Activated CD8-positive, alpha-beta memory T cell treated with anti-CD3 and anti-CD28 coated beads, Interleukin-2, amount 10 ng/mL, durations not matched to agents 7 days and 5 days (primary cell): ENCODE measurements around the gene KIF26B. TPM values are rescaled to one million over a fixed set of nuclear protein-coding genes. Genes with fewer than 3 reads are reported as not detected.
A peak's percentile ranks its signal among the peaks of the same experiment; 100 is the strongest.

Experiments used
- ATAC-seq: fragments of 150-1000 bp; cut with Tn5 transposase; one replicate; pipeline ENCODE4 v1.10.0; 2021; ENCODE audit warnings: moderate library complexity
- CTCF ChIA-PET: fragments of 350-600 bp; sonication (Branson Sonifier 250); formaldehyde crosslinking; loops from one replicate; lab custom pipeline; 2021; ENCODE audit warnings: antibody characterized with exemption; lab: Charles Lee
- DNase-seq: peaks from one replicate; pipeline ENCODE4 v3.0.0-alpha.2; 2020
- H3K27ac Mint-ChIP-seq: one replicate; pipeline ENCODE4 v1.8.0; 2021; ENCODE audit warnings: mild to moderate bottlenecking, mixed read lengths
- H3K27me3 Mint-ChIP-seq: one replicate; pipeline ENCODE4 v1.8.0; 2021; ENCODE audit warnings: mixed read lengths
- H3K36me3 Mint-ChIP-seq: one replicate; pipeline ENCODE4 v1.8.0; 2021; ENCODE audit warnings: mild to moderate bottlenecking, mixed read lengths
- H3K4me1 Mint-ChIP-seq: one replicate; pipeline ENCODE4 v1.8.0; 2021; ENCODE audit warnings: mixed read lengths
- H3K4me3 Mint-ChIP-seq: one replicate; pipeline ENCODE4 v1.8.0; 2021; ENCODE audit warnings: mild to moderate bottlenecking, moderate library complexity, mixed read lengths
- H3K9me3 Mint-ChIP-seq: one replicate; pipeline ENCODE4 v1.8.0; 2022; ENCODE audit warnings: low read depth, mixed read lengths
- total RNA-seq, 2 experiments: library from RNA; stranded (reverse); gene quantifications; one replicate each; pipeline ENCODE4 v1.2.3, GENCODE V29; 2021

Gene KIF26B
- under 1 TPM in 1 of 2 experiments, not detected in 1; 0.28 TPM for total RNA-seq

- Mint-ChIP-seq H3K9me3 (no peaks in the 10 kb centered on the region), H3K4me3 (peak within 1 kb of the TSS; percentile 65), H3K4me1 (peaks cover 27% of the 10 kb centered on the region), H3K36me3 (no peaks in the 10 kb centered on the region), H3K27ac (no peak within 1 kb of the TSS), H3K27me3 (peaks cover 74% of the 10 kb centered on the region)
- DNase-seq (peak; percentile 49), ATAC-seq (peak; percentile 8)
- CTCF ChIA-PET: interaction anchor here (1.7 to 3.7 kb wide), 6 partner anchors 844 to 1339 kb away, joined by 7 to 20 read pairs (median 11); no protein-coding TSS in a partner anchor
Observed at GRCh38 chr1:245154429-245155271, at the start of gene KIF26B. Gene KIF26B, plus strand, starts transcription at chr1:245154985. Its CDS starts 440 bp downstream, at chr1:245155425.

GRCh38 chr1:245105042-245105441 is 49.7 kb upstream of the KIF26B start:
- CTCF ChIA-PET: no interaction called here
- no peak for ATAC-seq
- no peaks in the 10 kb centered on the region for H3K27me3 Mint-ChIP-seq

GRCh38 chr1:245105815-245106410 is 48.9 kb upstream of the KIF26B start:
- DNase-seq: no peak
- Mint-ChIP-seq H3K27me3 (no peaks in the 10 kb centered on the region), H3K36me3 (no peaks in the 10 kb centered on the region), H3K4me3 (no peak overlapping the region), H3K4me1 (no peaks in the 10 kb centered on the region), H3K9me3 (no peaks in the 10 kb centered on the region), H3K27ac (no peak overlapping the region)
- ATAC-seq: no peak
- CTCF ChIA-PET: no interaction called here

More at GRCh38 chr1:245105042-245105441, 49.7 kb upstream of the KIF26B start:
- H3K36me3 Mint-ChIP-seq: no peaks in the 10 kb centered on the region
- no peak overlapping the region for H3K4me3 Mint-ChIP-seq
- H3K4me1 Mint-ChIP-seq: no peaks in the 10 kb centered on the region
- no peaks in the 10 kb centered on the region for H3K9me3 Mint-ChIP-seq
- DNase-seq: no peak
- H3K27ac Mint-ChIP-seq: no peak overlapping the region

GRCh38 chr1:245107776-245108114 is 47.0 kb upstream of the KIF26B start:
- no peak overlapping the region for H3K27ac Mint-ChIP-seq
- H3K4me1 Mint-ChIP-seq: no peaks in the 10 kb centered on the region
- CTCF ChIA-PET: no interaction called here
- no peaks in the 10 kb centered on the region for H3K36me3 Mint-ChIP-seq
- ATAC-seq (no peak), DNase-seq (no peak)
- H3K4me3 Mint-ChIP-seq: no peak overlapping the region
- no peaks in the 10 kb centered on the region for H3K27me3 Mint-ChIP-seq
- H3K9me3 Mint-ChIP-seq: no peaks in the 10 kb centered on the region

GRCh38 chr1:245108246-245108645 is 46.5 kb upstream of the KIF26B start:
- Mint-ChIP-seq H3K27me3 (no peaks in the 10 kb centered on the region), H3K36me3 (no peaks in the 10 kb centered on the region), H3K27ac (no peak overlapping the region), H3K4me3 (no peak overlapping the region), H3K4me1 (no peaks in the 10 kb centered on the region), H3K9me3 (no peaks in the 10 kb centered on the region)
- CTCF ChIA-PET: no interaction called here
- ATAC-seq (no peak), DNase-seq (no peak)

GRCh38 chr1:245108909-245109308 is 45.9 kb upstream of the KIF26B start:
- Mint-ChIP-seq H3K27me3 (no peaks in the 10 kb centered on the region), H3K9me3 (no peaks in the 10 kb centered on the region), H3K4me1 (no peaks in the 10 kb centered on the region), H3K4me3 (no peak overlapping the region), H3K27ac (no peak overlapping the region), H3K36me3 (no peaks in the 10 kb centered on the region)
- ATAC-seq (no peak), DNase-seq (no peak)
- CTCF ChIA-PET: no interaction called here

GRCh38 chr1:245110406-245110805 is 44.4 kb upstream of the KIF26B start:
- CTCF ChIA-PET: no interaction called here
- Mint-ChIP-seq H3K36me3 (no peaks in the 10 kb centered on the region), H3K4me3 (no peak overlapping the region), H3K27me3 (no peaks in the 10 kb centered on the region), H3K9me3 (no peaks in the 10 kb centered on the region), H3K4me1 (no peaks in the 10 kb centered on the region), H3K27ac (no peak overlapping the region)
- DNase-seq (no peak), ATAC-seq (no peak)

- DNase-seq (no peak), ATAC-seq (no peak)
- H3K27ac Mint-ChIP-seq: no peak overlapping the region
- H3K27me3 Mint-ChIP-seq: no peaks in the 10 kb centered on the region
- H3K4me1 Mint-ChIP-seq: no peaks in the 10 kb centered on the region
- CTCF ChIA-PET: no interaction called here
- H3K9me3 Mint-ChIP-seq: no peaks in the 10 kb centered on the region
- H3K4me3 Mint-ChIP-seq: no peak overlapping the region
- H3K36me3 Mint-ChIP-seq: no peaks in the 10 kb centered on the region
Observed at GRCh38 chr1:245111073-245111472, 43.7 kb upstream of the KIF26B start.

- Mint-ChIP-seq H3K36me3 (no peaks in the 10 kb centered on the region), H3K4me3 (no peak overlapping the region), H3K9me3 (no peaks in the 10 kb centered on the region), H3K4me1 (no peaks in the 10 kb centered on the region), H3K27me3 (no peaks in the 10 kb centered on the region), H3K27ac (no peak overlapping the region)
- CTCF ChIA-PET: no interaction called here
- ATAC-seq: no peak
- no peak for DNase-seq
Observed at GRCh38 chr1:245113649-245114048, 41.1 kb upstream of the KIF26B start.

- ATAC-seq: no peak
- H3K36me3 Mint-ChIP-seq: no peaks in the 10 kb centered on the region
- no peak for DNase-seq
- no peaks in the 10 kb centered on the region for H3K27me3 Mint-ChIP-seq
- H3K27ac Mint-ChIP-seq: no peak overlapping the region
- no peaks in the 10 kb centered on the region for H3K9me3 Mint-ChIP-seq
- no peak overlapping the region for H3K4me3 Mint-ChIP-seq
- CTCF ChIA-PET: no interaction called here
- no peaks in the 10 kb centered on the region for H3K4me1 Mint-ChIP-seq
Observed at GRCh38 chr1:245116131-245116530, 38.7 kb upstream of the KIF26B start.

GRCh38 chr1:245116751-245117150 is 38.0 kb upstream of the KIF26B start:
- DNase-seq: no peak
- H3K36me3 Mint-ChIP-seq: no peaks in the 10 kb centered on the region
- H3K27me3 Mint-ChIP-seq: no peaks in the 10 kb centered on the region
- no peak overlapping the region for H3K27ac Mint-ChIP-seq
- ATAC-seq: no peak
- CTCF ChIA-PET: no interaction called here
- H3K4me1 Mint-ChIP-seq: no peaks in the 10 kb centered on the region
- no peaks in the 10 kb centered on the region for H3K9me3 Mint-ChIP-seq
- H3K4me3 Mint-ChIP-seq: no peak overlapping the region

- Mint-ChIP-seq H3K27me3 (no peaks in the 10 kb centered on the region), H3K4me3 (no peak overlapping the region), H3K27ac (no peak overlapping the region), H3K36me3 (no peaks in the 10 kb centered on the region), H3K4me1 (no peaks in the 10 kb centered on the region), H3K9me3 (no peaks in the 10 kb centered on the region)
- no peak for DNase-seq
- CTCF ChIA-PET: no interaction called here
- ATAC-seq: no peak
Observed at GRCh38 chr1:245118066-245118465, 36.7 kb upstream of the KIF26B start.

- ATAC-seq (no peak), DNase-seq (no peak)
- CTCF ChIA-PET: no interaction called here
- H3K36me3 Mint-ChIP-seq: no peaks in the 10 kb centered on the region
- H3K9me3 Mint-ChIP-seq: no peaks in the 10 kb centered on the region
- no peaks in the 10 kb centered on the region for H3K27me3 Mint-ChIP-seq
- H3K4me1 Mint-ChIP-seq: no peaks in the 10 kb centered on the region
- H3K27ac Mint-ChIP-seq: no peak overlapping the region
- no peak overlapping the region for H3K4me3 Mint-ChIP-seq
Observed at GRCh38 chr1:245118806-245119205, 36.0 kb upstream of the KIF26B start.

GRCh38 chr1:245121523-245121922 is 33.3 kb upstream of the KIF26B start:
- H3K27ac Mint-ChIP-seq: no peak overlapping the region
- no peaks in the 10 kb centered on the region for H3K9me3 Mint-ChIP-seq
- no peak overlapping the region for H3K4me3 Mint-ChIP-seq
- no peaks in the 10 kb centered on the region for H3K4me1 Mint-ChIP-seq
- DNase-seq (no peak), ATAC-seq (no peak)
- CTCF ChIA-PET: no interaction called here
- H3K36me3 Mint-ChIP-seq: no peaks in the 10 kb centered on the region
- no peaks in the 10 kb centered on the region for H3K27me3 Mint-ChIP-seq
